T-helper 1 cell (primary cell): ENCODE measurements around the gene CPT1C.
A peak's percentile ranks its signal among the peaks of the same experiment; 100 is the strongest.

Source experiments
- DNase-seq, 5 donors: peaks; one replicate each; pipeline ENCODE4 v3.0.0-alpha.2; 2012 to 2020

Gene CPT1C

GRCh38 chr19:49683814-49684250 is 7.1 kb upstream of the CPT1C start:
- DNase-seq: no peak

- DNase-seq: no peak
These were observed 6.5 kb upstream of the CPT1C start for GRCh38 chr19:49684251-49684982.

DNA sequence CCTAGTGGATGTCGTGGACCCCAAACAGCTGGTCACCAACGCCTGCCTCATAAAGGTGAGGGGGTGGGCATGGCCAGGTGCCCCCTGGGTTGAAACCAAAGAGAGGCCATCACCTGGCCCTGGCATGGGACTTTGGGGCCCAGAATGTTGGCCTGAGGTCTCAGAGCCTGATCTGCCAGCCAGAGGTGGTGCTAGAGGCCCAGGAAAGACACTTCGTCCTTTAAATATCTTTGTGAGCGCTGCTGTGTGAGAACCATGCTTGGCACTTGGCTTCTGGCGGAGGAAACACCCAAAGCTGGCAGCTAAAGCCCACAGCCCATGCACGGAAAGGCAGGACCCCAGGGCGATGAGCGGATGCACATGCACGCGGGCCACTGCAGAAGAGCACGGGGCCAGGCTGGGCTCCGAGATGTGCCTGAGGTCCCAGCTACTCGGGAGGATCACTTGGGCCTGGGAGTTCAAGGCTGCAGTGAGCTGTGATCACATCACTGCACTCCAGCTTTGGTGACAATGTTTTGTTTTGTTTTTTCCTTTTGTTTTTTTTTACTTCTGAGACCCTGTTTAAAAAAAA is 5.8 kb upstream of the CPT1C start:
- no peak for DNase-seq

DNA sequence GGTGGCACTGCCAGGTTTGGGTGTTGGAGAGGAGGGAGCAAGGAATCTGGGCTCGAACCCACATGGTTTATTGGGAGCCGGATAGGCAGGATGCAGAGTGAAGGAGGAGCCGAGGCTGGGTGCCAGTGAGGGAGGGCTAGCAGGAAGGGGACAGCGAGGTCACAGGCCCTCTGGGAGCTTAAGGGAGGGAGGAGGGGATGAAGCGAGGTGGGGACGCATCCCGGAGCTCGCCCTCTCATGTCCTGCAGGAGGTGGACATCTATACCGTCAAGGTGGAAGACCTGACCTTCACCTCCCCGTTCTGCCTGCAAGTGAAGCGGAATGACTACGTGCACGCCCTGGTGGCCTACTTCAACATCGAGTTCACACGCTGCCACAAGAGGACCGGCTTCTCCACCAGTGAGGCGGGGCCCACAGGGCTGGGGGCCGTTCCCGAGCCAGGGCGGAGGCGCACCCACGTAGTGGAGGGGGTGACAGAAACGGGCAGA is 5.0 kb upstream of the CPT1C start:
- no peak for DNase-seq

- no peak for DNase-seq
These were observed 4.3 kb upstream of the CPT1C start for GRCh38 chr19:49686503-49687088.

DNA sequence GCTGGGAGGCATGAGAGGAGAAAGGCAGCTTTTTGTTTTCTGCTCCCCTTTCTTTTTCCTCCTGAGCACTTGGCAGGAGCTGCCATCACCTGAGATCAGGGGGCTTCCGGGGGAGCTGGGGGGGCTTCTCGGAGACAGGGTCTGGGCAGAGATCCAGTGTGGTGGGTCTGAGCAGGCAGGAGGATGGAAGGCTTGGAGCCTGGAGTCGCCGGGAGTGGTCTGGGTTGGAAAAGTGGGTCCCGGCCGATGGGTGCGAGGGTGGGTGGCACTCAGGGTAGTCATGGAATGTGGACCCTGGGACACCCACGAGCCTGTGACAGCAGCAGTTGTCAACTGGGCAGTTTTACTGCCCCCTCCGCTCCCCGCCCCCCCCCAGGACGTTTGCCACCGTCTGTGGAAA is 3.8 kb upstream of the CPT1C start:
- DNase-seq: no peak

DNA sequence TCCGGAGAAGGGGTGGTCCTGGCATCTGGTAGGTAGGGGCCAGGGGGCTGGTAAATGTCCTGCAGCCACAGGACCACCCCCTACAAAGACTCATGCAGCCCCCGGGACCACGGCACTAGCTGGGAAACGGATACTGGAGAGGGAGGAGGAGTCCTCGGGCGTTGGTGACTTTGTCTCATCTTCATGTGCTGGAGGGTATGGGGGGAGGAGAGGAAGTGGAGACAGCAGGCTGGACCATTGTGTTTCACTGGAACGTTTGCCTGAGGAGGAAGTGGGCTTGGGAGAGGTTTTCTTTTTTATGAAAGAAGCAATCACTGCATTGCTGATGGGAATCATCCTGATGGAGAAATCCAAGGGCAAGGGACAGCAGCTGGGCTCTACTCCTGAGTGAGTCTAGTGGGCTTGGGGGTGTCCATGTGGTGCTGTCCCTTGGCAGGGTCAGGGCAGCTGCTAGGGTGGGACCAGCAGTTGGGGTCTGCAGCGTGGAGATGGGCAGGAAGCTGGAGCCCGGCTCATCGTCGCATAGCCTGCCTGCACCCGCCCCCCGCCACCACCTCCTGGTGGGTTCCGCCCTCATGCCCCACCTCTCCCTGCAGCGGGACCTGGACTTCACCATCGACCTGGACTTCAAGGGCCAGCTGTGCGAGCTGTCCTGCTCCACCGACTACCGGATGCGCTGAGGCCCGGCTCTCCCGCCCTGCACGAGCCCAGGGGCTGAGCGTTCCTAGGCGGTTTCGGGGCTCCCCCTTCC is 3.2 kb upstream of the CPT1C start:
- DNase-seq: no peak

- no peak for DNase-seq
These were observed 2.3 kb upstream of the CPT1C start for GRCh38 chr19:49688531-49689132.

DNA sequence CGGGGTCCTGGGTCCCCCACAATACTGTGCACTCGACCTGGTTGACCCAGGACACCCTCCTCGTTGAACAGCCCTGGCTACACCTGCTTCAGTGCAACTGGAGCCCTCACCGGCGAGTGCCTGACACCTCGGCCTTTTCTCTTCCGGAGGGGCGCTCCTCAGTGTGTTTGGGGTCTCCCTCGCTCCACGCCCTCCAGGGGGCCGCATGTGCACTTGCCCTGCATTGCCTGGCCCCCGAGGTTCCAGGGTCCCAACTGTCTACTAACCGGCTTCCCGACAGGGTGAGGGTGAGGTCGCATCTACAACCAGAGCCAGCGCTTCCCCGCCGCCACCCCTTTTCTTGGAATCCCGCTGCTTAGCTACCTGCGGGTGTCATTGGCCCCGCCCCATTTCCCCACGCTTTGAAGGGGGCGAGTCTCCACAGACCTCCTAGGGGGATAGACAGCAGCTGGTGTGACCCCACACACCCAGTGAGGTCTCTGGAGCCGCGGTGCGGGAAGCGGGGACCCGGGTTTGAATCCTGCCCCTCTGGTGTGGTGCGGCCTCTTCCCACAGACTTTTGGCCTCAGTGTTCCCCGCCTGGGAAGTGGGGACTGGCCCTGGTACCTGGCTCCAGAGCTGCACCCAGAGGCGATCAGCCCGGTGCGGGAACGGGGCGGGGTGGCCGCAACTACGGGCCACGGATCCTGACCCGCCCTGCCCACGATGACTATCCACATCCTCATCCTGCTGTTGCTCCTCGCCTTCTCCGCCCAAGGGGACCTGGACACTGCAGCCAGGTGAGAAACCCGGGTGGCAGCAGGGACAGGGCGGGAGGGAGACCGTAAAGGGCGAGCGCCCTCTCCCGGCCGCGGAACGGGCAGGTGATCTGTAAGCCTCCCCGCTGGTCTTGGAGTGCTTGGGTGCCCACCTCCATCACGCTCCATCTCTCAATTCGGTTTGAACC is 1.5 kb upstream of the CPT1C start, which contains the start of gene ADM5:
TSS of gene ADM5 (plus strand) at position 462 of the 946 bp plus-strand sequence. CDS start at position 706, 244 bp downstream.
- peak in 1 of 5 donors; percentile 32 for DNase-seq

GRCh38 chr19:49690079-49690655 is 749 bp upstream of the CPT1C start:
- no peak for DNase-seq

- DNase-seq: peak in 1 of 5 donors; percentile 39
These were observed 579 bp downstream of the CPT1C start for GRCh38 chr19:49691243-49692146.

GRCh38 chr19:49692147-49692506 is 1.2 kb downstream of the CPT1C start:
- DNase-seq: no peak

DNA sequence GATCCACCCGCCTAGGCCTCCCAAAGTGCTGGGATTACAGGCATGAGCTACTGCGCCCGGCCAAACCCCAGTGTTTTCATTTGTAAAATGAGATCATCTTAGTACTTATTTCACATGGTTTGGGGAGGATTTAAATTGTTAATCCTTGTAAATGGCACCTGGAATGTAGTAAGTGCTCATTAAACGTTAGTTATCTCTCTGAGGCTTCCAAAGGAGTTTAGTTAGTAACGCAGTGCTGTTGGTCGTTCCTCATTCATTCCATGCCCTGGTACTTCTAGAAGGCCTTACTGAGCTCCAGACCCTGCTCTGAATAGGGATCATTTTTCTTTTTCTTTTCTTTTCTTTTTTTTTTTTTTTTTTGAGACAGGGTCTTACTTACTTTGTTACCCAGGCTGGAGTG is 5.2 kb downstream of the CPT1C start:
- DNase-seq: no peak

GRCh38 chr19:49696865-49697264 is 5.9 kb downstream of the CPT1C start:
- DNase-seq: no peak

- DNase-seq: no peak
These were observed 8.4 kb downstream of the CPT1C start for GRCh38 chr19:49699364-49699763.

- no peak for DNase-seq
These were observed 9.6 kb downstream of the CPT1C start for GRCh38 chr19:49700563-49700962.

DNA sequence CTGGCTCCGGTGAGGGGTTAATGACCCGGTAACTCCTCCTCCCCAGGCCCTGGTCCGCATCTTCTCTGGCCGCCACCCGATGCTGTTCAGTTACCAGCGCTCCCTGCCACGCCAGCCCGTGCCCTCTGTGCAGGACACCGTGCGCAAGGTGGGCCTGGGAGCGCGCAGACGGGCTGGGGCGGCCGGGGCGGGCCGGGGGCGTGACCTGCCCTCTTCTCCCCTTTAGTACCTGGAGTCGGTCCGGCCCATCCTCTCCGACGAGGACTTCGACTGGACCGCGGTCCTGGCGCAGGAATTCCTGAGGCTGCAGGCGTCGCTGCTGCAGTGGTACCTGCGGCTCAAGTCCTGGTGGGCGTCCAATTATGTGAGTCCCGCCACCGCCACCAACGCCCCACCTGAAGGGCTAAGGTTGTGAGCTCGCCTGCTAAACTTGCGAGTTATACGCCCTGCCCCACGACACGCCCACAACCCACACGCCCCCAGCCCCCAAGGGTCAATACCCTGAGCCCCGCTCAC is 10.4 kb downstream of the CPT1C start:
- no peak for DNase-seq

GRCh38 chr19:49704888-49705642 is 14.1 kb downstream of the CPT1C start:
- DNase-seq: no peak

- DNase-seq: no peak
These were observed 15.0 kb downstream of the CPT1C start for GRCh38 chr19:49705919-49706318.
